ENCODE measurements around the gene ZNF692.

ZNF692 gene

GRCh38 chr1:248860007-248860406 is 1.1 kb upstream of the ZNF692 start:
- TF ChIP-seq FOXP2 (optimal IDR thresholded peaks at IDR 0.05; ENCODE audit: borderline replicate concordance, extremely low read depth, extremely low read length, insufficient read depth), result no peak

GRCh38 chr1:248858096-248858890 is 592 bp downstream of the ZNF692 start:
- TF ChIP-seq, protein P1, sequence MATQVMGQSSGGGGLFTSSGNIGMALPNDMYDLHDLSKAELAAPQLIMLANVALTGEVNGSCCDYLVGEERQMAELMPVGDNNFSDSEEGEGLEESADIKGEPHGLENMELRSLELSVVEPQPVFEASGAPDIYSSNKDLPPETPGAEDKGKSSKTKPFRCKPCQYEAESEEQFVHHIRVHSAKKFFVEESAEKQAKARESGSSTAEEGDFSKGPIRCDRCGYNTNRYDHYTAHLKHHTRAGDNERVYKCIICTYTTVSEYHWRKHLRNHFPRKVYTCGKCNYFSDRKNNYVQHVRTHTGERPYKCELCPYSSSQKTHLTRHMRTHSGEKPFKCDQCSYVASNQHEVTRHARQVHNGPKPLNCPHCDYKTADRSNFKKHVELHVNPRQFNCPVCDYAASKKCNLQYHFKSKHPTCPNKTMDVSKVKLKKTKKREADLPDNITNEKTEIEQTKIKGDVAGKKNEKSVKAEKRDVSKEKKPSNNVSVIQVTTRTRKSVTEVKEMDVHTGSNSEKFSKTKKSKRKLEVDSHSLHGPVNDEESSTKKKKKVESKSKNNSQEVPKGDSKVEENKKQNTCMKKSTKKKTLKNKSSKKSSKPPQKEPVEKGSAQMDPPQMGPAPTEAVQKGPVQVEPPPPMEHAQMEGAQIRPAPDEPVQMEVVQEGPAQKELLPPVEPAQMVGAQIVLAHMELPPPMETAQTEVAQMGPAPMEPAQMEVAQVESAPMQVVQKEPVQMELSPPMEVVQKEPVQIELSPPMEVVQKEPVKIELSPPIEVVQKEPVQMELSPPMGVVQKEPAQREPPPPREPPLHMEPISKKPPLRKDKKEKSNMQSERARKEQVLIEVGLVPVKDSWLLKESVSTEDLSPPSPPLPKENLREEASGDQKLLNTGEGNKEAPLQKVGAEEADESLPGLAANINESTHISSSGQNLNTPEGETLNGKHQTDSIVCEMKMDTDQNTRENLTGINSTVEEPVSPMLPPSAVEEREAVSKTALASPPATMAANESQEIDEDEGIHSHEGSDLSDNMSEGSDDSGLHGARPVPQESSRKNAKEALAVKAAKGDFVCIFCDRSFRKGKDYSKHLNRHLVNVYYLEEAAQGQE (IDR thresholded peaks at IDR 0.05; ENCODE audit: insufficient read depth in 1 of 2, low read depth in 2 of 2, low read length in 2 of 2), result no peak
- no peak for TF ChIP-seq FOXP2 (optimal IDR thresholded peaks at IDR 0.05; ENCODE audit: borderline replicate concordance, extremely low read depth, extremely low read length, insufficient read depth)
- TF ChIP-seq SIN3A (IDR thresholded peaks at IDR 0.05; ENCODE audit: borderline replicate concordance, insufficient read depth, low read length), result no peak
- TF ChIP-seq POLR2AphosphoS5 (IDR thresholded peaks at IDR 0.05; ENCODE audit: low read depth, low read length), result peak; percentile 66
- no peak for TF ChIP-seq TAF1 (IDR thresholded peaks at IDR 0.05; ENCODE audit: borderline replicate concordance, insufficient read depth, low read length)

DNA sequence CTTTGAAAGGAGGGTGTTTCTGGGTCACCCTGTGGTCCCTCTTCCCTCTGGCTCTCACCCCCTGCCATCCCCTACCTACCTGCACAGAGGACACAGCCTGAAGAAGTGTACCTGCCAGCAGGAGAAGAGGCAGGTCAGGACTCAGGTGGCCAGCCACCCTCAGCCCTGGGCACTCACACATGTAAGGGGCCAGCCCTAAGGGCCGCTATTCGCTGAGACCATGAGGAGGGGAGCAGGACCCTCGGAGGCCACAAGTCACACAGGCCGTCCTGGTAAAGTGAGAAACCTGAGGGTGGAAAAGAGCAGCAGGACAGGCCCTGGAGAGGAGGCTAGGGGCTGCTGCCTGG is 1.2 kb downstream of the ZNF692 start:
- TF ChIP-seq TAF1 (IDR thresholded peaks at IDR 0.05; ENCODE audit: borderline replicate concordance, insufficient read depth, low read length) (no peak), POLR2AphosphoS5 (IDR thresholded peaks at IDR 0.05; ENCODE audit: low read depth, low read length) (no peak), SIN3A (IDR thresholded peaks at IDR 0.05; ENCODE audit: borderline replicate concordance, insufficient read depth, low read length) (no peak), FOXP2 (optimal IDR thresholded peaks at IDR 0.05; ENCODE audit: borderline replicate concordance, extremely low read depth, extremely low read length, insufficient read depth) (no peak)
- TF ChIP-seq, protein P1 (IDR thresholded peaks at IDR 0.05; ENCODE audit: insufficient read depth in 1 of 2, low read depth in 2 of 2, low read length in 2 of 2), result no peak

GRCh38 chr1:248857201-248857600 is 1.7 kb downstream of the ZNF692 start:
- no peak; the same call in 1 of the 2 replicates for TF ChIP-seq POLR2AphosphoS5 (IDR thresholded peaks at IDR 0.05; ENCODE audit: low read depth, low read length)

- TF ChIP-seq SIN3A (IDR thresholded peaks at IDR 0.05; ENCODE audit: borderline replicate concordance, insufficient read depth, low read length) (no peak), TAF1 (IDR thresholded peaks at IDR 0.05; ENCODE audit: borderline replicate concordance, insufficient read depth, low read length) (no peak), POLR2AphosphoS5 (IDR thresholded peaks at IDR 0.05; ENCODE audit: low read depth, low read length) (no peak), FOXP2 (optimal IDR thresholded peaks at IDR 0.05; ENCODE audit: borderline replicate concordance, extremely low read depth, extremely low read length, insufficient read depth) (no peak)
- TF ChIP-seq, protein P1 (IDR thresholded peaks at IDR 0.05; ENCODE audit: insufficient read depth in 1 of 2, low read depth in 2 of 2, low read length in 2 of 2), result no peak
Observed at GRCh38 chr1:248856176-248856575, 2.7 kb downstream of the ZNF692 start.

GRCh38 chr1:248855580-248855979 is 3.3 kb downstream of the ZNF692 start:
- TF ChIP-seq TAF1 (IDR thresholded peaks at IDR 0.05; ENCODE audit: borderline replicate concordance, insufficient read depth, low read length), result no peak
